Upper lobe of left lung (tissue), 6 donors: ENCODE measurements around the gene TENM4. TPM values are rescaled to one million over a fixed set of nuclear protein-coding genes. Genes with fewer than 3 reads are reported as not detected.
A peak's percentile ranks its signal among the peaks of the same experiment; 100 is the strongest.

ENCODE experiments used
- ATAC-seq, 2 donors: fragments of 200-7000 bp; cut with Tn5 transposase; one replicate each; pipeline ENCODE4 v1.9.1; 2022; ENCODE audit warnings: mild to moderate bottlenecking in 2 of 2, moderate library complexity in 2 of 2; ENCODE audit not compliant: low FRiP score in 2 of 2
- DNase-seq, 2 donors: peaks; one replicate each; pipeline ENCODE4 v3.0.0-alpha.2; 2019 to 2020
- H3K27ac ChIP-seq, 4 donors: fragments of 200-600 bp; sonication (generic); one replicate each; pipeline ENCODE4 v1.5.1; 2016 to 2019
- H3K27me3 ChIP-seq, 4 donors: fragments of 200-600 bp; sonication (generic); one replicate each; pipeline ENCODE4 v1.5.1; 2017 to 2019
- H3K36me3 ChIP-seq, 4 donors: fragments of 200-600 bp; sonication (generic); one replicate each; pipeline ENCODE4 v1.5.1; 2016 to 2019
- H3K4me1 ChIP-seq, 4 donors: fragments of 200-600 bp; sonication (generic); one replicate each; pipeline ENCODE4 v1.5.1; 2018 to 2019
- H3K4me3 ChIP-seq, 4 donors: fragments of 200-600 bp; sonication (generic); one replicate each; pipeline ENCODE4 v1.5.1; 2017 to 2019; ENCODE audit warnings: mild to moderate bottlenecking in 2 of 4, moderate library complexity in 1 of 4
- H3K9me3 ChIP-seq, 4 donors: fragments of 200-600 bp; sonication (generic); one replicate each; pipeline ENCODE4 v1.5.1; 2018 to 2019
- EP300 ChIP-seq, 4 donors: sonication (generic); formaldehyde crosslinking; IDR thresholded peaks; one replicate each; pipeline ENCODE4 v1.5.1; 2017; ENCODE audit warnings: antibody characterized with exemption in 4 of 4, control low read depth in 2 of 4
- POLR2A ChIP-seq, 4 donors: fragments of 450-650 bp; IDR thresholded peaks; one replicate each; pipeline ENCODE4 v1.5.1; 2016 to 2017; ENCODE audit warnings: antibody characterized with exemption in 4 of 4, mild to moderate bottlenecking in 2 of 4
- POLR2AphosphoS5 ChIP-seq, 2 donors: sonication (generic); formaldehyde crosslinking; IDR thresholded peaks; one replicate each; pipeline ENCODE4 v1.5.1; 2017; ENCODE audit warnings: antibody characterized with exemption in 2 of 2
- WGBS, 2 donors: methylation state at CpG; one replicate each; pipeline ENCODE4 v1.1.5; 2017 to 2018; 5-methylcytosine and 5-hydroxymethylcytosine counted together
- total RNA-seq, 6 donors: library from RNA; depleted of rRNA in 4 of 6; stranded (reverse); fragments of >200 nt in 4 of 6; gene quantifications; one replicate each; pipeline versions ENCODE4 v1.1.0 to v1.2.1, GENCODE V29; 2016 to 2021
- TF ChIP-seq, protein P1 (sequence below), 6 experiments: fragments of 450-650 bp in 4 of 6; fragments of 200-600 bp in 2 of 6; sonication (generic) in 2 of 6; IDR thresholded peaks; one replicate each; pipeline ENCODE4 v1.5.1; 2016 to 2019; ENCODE audit warnings: antibody characterized with exemption in 6 of 6
- donor health status: DM: no; HTN: no; CAD: no; lungs with moderate emphysema.
- donor health status: DM: no; HTN: yes; CAD: no; lungs with severe emphysema.

Gene TENM4
- total RNA-seq, 6 donors from 2014 or later: 0.11 to 20.0 (median 3.7) TPM

- DNase-seq (no peak), ATAC-seq (no peak)
- no peaks in the 10 kb centered on the region for H3K27me3 ChIP-seq
- H3K36me3 ChIP-seq: no peaks in the 10 kb centered on the region
- 56 to 65% methylated on average over 2 of the region's 2 CpGs for WGBS, 2 donors
- H3K27ac ChIP-seq: no peak overlapping the region
- H3K4me3 ChIP-seq: no peak overlapping the region
- H3K4me1 ChIP-seq: no peaks in the 10 kb centered on the region
- TF ChIP-seq, protein P1, sequence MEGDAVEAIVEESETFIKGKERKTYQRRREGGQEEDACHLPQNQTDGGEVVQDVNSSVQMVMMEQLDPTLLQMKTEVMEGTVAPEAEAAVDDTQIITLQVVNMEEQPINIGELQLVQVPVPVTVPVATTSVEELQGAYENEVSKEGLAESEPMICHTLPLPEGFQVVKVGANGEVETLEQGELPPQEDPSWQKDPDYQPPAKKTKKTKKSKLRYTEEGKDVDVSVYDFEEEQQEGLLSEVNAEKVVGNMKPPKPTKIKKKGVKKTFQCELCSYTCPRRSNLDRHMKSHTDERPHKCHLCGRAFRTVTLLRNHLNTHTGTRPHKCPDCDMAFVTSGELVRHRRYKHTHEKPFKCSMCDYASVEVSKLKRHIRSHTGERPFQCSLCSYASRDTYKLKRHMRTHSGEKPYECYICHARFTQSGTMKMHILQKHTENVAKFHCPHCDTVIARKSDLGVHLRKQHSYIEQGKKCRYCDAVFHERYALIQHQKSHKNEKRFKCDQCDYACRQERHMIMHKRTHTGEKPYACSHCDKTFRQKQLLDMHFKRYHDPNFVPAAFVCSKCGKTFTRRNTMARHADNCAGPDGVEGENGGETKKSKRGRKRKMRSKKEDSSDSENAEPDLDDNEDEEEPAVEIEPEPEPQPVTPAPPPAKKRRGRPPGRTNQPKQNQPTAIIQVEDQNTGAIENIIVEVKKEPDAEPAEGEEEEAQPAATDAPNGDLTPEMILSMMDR (IDR thresholded peaks at IDR 0.05): no peak
- TF ChIP-seq POLR2A (IDR thresholded peaks at IDR 0.05) (no peak), EP300 (IDR thresholded peaks at IDR 0.05) (no peak), POLR2AphosphoS5 (IDR thresholded peaks at IDR 0.05) (no peak)
- H3K9me3 ChIP-seq: no peaks in the 10 kb centered on the region
Observed at GRCh38 chr11:79244798-79245197, 196.0 kb downstream of the TENM4 start.

GRCh38 chr11:79244241-79244772, 196.5 kb downstream of the TENM4 start:
- H3K9me3 ChIP-seq: no peaks in the 10 kb centered on the region
- no peaks in the 10 kb centered on the region for H3K36me3 ChIP-seq
- no peaks in the 10 kb centered on the region for H3K27me3 ChIP-seq
- TF ChIP-seq POLR2AphosphoS5 (IDR thresholded peaks at IDR 0.05): no peak
- TF ChIP-seq EP300 (IDR thresholded peaks at IDR 0.05): no peak
- no peak for TF ChIP-seq POLR2A (IDR thresholded peaks at IDR 0.05)
- DNase-seq (no peak), ATAC-seq (peak in 1 of 2 donors; percentile 88)
- no peaks in the 10 kb centered on the region for H3K4me1 ChIP-seq
- 65 to 73% methylated on average over 5 to 6 of the region's 6 CpGs for WGBS, 2 donors
- H3K27ac ChIP-seq: no peak overlapping the region
- no peak overlapping the region for H3K4me3 ChIP-seq

DNA sequence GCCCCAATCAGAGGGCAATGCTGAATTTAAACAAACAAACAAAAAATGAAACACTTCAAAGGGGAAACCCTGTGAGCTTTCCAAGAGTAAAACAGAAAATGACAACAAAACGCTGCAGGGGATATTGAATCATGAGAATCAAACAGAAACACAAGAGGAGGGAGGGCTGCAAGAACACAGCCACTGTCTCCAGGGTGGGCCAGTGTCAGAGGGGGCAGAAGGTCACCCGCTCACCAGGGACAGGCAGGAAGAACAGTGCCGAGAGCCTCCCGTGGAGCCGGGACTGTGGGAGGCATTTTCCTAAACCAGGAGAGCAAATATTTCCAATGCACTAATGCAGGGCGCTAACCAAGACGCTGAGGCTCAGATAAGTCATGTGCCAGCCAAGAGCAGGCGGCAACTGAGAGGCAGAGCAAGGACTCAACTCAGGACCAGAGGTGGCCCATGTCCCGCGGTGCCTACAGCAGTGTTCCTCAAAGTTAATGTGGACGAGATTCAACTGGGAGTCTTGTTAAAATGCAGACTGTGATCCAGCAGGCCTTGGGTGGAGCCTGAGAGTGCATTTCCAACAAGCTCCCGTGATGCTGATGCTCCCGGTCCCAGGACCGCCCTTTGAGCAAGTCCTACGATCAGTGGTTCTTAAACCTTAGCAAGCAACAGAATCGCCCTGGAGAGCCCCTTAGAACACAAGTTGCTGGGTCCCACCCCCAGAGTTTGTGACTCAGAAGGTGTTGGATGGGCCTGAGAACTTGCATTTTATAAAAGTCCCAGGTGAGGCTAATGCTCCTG, 197.2 kb downstream of the TENM4 start:
- peak in 1 of 2 donors; percentile 44 for ATAC-seq
- Histone ChIP-seq H3K4me3 (no peak overlapping the region), H3K27ac (no peak overlapping the region), H3K4me1 (no peaks in the 10 kb centered on the region), H3K9me3 (no peaks in the 10 kb centered on the region), H3K36me3 (no peaks in the 10 kb centered on the region), H3K27me3 (no peaks in the 10 kb centered on the region)
- TF ChIP-seq EP300 (IDR thresholded peaks at IDR 0.05): no peak
- TF ChIP-seq POLR2A (IDR thresholded peaks at IDR 0.05): no peak
- TF ChIP-seq, protein P1 (IDR thresholded peaks at IDR 0.05): no peak
- no peak for TF ChIP-seq POLR2AphosphoS5 (IDR thresholded peaks at IDR 0.05)
- DNase-seq: no peak
- WGBS, 2 donors: 81 to 82% methylated on average over 12 to 16 of the region's 16 CpGs

DNA sequence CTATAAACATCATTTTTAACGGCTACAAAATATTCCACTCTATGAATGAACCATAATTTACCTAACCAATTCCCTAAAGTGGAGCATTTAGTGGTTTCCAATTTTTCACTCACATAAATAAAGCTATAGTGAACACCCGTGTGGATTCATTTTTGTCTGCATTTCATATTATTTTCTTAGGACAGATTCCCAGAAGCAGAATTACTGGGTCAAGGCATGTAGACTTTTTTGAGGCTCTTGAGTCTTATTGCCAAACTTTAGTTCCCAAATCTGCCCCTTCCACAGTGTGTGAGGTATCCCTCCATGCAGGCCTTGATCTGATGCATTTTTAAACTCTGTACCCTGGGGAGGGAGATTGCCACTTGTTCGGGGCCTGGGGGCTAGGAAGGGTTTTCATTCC, 198.2 kb downstream of the TENM4 start:
- H3K4me3 ChIP-seq: no peak overlapping the region
- DNase-seq (no peak), ATAC-seq (no peak)
- H3K9me3 ChIP-seq: no peaks in the 10 kb centered on the region
- TF ChIP-seq POLR2A (IDR thresholded peaks at IDR 0.05) (no peak), EP300 (IDR thresholded peaks at IDR 0.05) (no peak), POLR2AphosphoS5 (IDR thresholded peaks at IDR 0.05) (no peak)
- TF ChIP-seq, protein P1 (IDR thresholded peaks at IDR 0.05): no peak
- H3K27me3 ChIP-seq: no peaks in the 10 kb centered on the region
- no peak overlapping the region for H3K27ac ChIP-seq
- no peaks in the 10 kb centered on the region for H3K36me3 ChIP-seq
- H3K4me1 ChIP-seq: no peaks in the 10 kb centered on the region
- 86 to 90% methylated on average over 3 of the region's 3 CpGs for WGBS, 2 donors

GRCh38 chr11:79241852-79242241, 199.0 kb downstream of the TENM4 start:
- H3K4me3 ChIP-seq: no peak overlapping the region
- no peaks in the 10 kb centered on the region for H3K36me3 ChIP-seq
- DNase-seq (no peak), ATAC-seq (no peak)
- H3K9me3 ChIP-seq: no peaks in the 10 kb centered on the region
- no peaks in the 10 kb centered on the region for H3K4me1 ChIP-seq
- TF ChIP-seq EP300 (IDR thresholded peaks at IDR 0.05): no peak
- H3K27ac ChIP-seq: no peak overlapping the region
- 73 to 81% methylated on average over 7 of the region's 7 CpGs for WGBS, 2 donors
- H3K27me3 ChIP-seq: no peaks in the 10 kb centered on the region
